ENCODE data around the gene MAPK8. TPM values are rescaled to one million over a fixed set of nuclear protein-coding genes. Genes with fewer than 3 reads are reported as not detected.

MAPK8 gene
- total RNA-seq, 1 donor from 2014 or later: 54.3 TPM

DNA sequence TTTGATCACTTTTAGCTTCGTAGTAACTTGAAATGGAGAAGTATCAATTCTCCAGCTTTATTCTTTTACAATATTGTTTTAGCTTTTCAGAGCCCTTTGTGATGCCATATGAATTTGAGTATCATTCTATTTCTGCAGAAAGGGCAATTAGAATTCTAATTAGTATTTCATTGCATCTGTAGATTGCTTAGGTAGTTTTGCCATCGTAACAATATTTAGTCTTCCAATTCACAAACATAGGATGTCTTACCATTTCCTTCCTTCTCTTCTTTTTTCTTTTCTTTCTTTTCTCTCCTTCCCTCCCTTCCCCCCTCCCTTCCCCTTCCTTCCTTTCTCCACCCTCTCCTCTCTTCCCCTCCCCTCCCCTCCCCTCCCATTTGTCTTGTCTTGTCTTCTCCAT is 105.0 kb downstream of the MAPK8 start:
- H3K27me3 ChIP-seq: no peaks in the 10 kb centered on the region
- H3K4me1 ChIP-seq: no peaks in the 10 kb centered on the region
- intact Hi-C loops (cut with DNase I): no loop called here
- DNase-seq (ENCODE audit: extremely low spot score in 2 of 2): no peak
- H3K36me3 ChIP-seq: peaks cover 0 to 24% of the 10 kb centered on the region in 2 donors
- no peak overlapping the region for H3K27ac ChIP-seq
- no peak overlapping the region for H3K4me3 ChIP-seq
- peaks cover 9% of the 10 kb centered on the region for H3K9me3 ChIP-seq
- no peak for TF ChIP-seq CTCF (IDR thresholded peaks at IDR 0.05)
- TF ChIP-seq POLR2AphosphoS5 (IDR thresholded peaks at IDR 0.05; ENCODE audit: insufficient read depth in 1 of 2, low read depth in 1 of 2): no peak
- no peak for TF ChIP-seq POLR2A (IDR thresholded peaks at IDR 0.05)

- no peak for TF ChIP-seq POLR2A (IDR thresholded peaks at IDR 0.05)
- TF ChIP-seq POLR2AphosphoS5 (IDR thresholded peaks at IDR 0.05; ENCODE audit: insufficient read depth in 1 of 2, low read depth in 1 of 2): no peak
- TF ChIP-seq CTCF (IDR thresholded peaks at IDR 0.05): no peak
- H3K27me3 ChIP-seq: no peaks in the 10 kb centered on the region
- peaks cover 0 to 24% of the 10 kb centered on the region in 2 donors for H3K36me3 ChIP-seq
- intact Hi-C loops (cut with DNase I): no loop called here
- H3K9me3 ChIP-seq: peaks cover 9% of the 10 kb centered on the region
- no peak for DNase-seq (ENCODE audit: extremely low spot score in 2 of 2)
- H3K4me3 ChIP-seq: no peak overlapping the region
- H3K27ac ChIP-seq: no peak overlapping the region
- no peaks in the 10 kb centered on the region for H3K4me1 ChIP-seq
These were observed 105.6 kb downstream of the MAPK8 start for GRCh38 chr10:48412081-48412480.

- Histone ChIP-seq H3K4me1 (no peaks in the 10 kb centered on the region), H3K4me3 (no peak overlapping the region), H3K27ac (no peak overlapping the region), H3K27me3 (no peaks in the 10 kb centered on the region), H3K36me3 (peaks cover 0 to 24% of the 10 kb centered on the region in 2 donors), H3K9me3 (peaks cover 9% of the 10 kb centered on the region)
- TF ChIP-seq POLR2A (IDR thresholded peaks at IDR 0.05) (no peak), CTCF (IDR thresholded peaks at IDR 0.05) (no peak), POLR2AphosphoS5 (IDR thresholded peaks at IDR 0.05; ENCODE audit: insufficient read depth in 1 of 2, low read depth in 1 of 2) (no peak)
- DNase-seq (ENCODE audit: extremely low spot score in 2 of 2): no peak
- intact Hi-C loops (cut with DNase I): no loop called here
These were observed 106.5 kb downstream of the MAPK8 start for GRCh38 chr10:48412933-48413332.

DNA sequence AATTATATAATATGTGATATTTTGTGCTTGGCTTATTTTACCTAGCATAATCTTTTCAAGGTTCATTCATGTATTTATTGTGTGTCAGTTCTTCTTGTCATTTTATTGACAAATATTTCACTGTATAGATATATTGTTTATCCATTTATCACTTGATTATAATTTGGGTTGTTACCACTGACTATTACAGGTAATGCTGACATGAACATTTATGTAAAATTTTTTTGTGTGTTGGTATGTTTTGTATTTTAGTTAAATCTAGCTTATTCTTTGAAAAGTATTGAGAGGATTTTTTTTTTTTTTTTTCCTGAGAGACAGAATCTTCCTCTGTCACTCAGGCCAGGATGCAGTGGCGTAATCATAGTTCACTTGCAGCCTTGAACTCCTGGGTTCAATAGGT is 107.7 kb downstream of the MAPK8 start:
- no peak overlapping the region for H3K4me3 ChIP-seq
- intact Hi-C loops (cut with DNase I): no loop called here
- no peak for TF ChIP-seq POLR2AphosphoS5 (IDR thresholded peaks at IDR 0.05; ENCODE audit: insufficient read depth in 1 of 2, low read depth in 1 of 2)
- no peak for TF ChIP-seq CTCF (IDR thresholded peaks at IDR 0.05)
- TF ChIP-seq POLR2A (IDR thresholded peaks at IDR 0.05): no peak
- no peak overlapping the region for H3K27ac ChIP-seq
- H3K36me3 ChIP-seq: peaks cover 0 to 17% of the 10 kb centered on the region in 2 donors
- no peaks in the 10 kb centered on the region for H3K27me3 ChIP-seq
- no peak for DNase-seq (ENCODE audit: extremely low spot score in 2 of 2)
- H3K9me3 ChIP-seq: peaks cover 9% of the 10 kb centered on the region
- no peaks in the 10 kb centered on the region for H3K4me1 ChIP-seq

- no peaks in the 10 kb centered on the region for H3K27me3 ChIP-seq
- H3K27ac ChIP-seq: no peak overlapping the region
- no peaks in the 10 kb centered on the region for H3K4me1 ChIP-seq
- intact Hi-C loops (cut with DNase I): no loop called here
- DNase-seq (ENCODE audit: extremely low spot score in 2 of 2): no peak
- no peak overlapping the region for H3K4me3 ChIP-seq
- H3K36me3 ChIP-seq: peaks cover 0 to 17% of the 10 kb centered on the region in 2 donors
- peaks cover 9% of the 10 kb centered on the region for H3K9me3 ChIP-seq
- TF ChIP-seq CTCF (IDR thresholded peaks at IDR 0.05): no peak
- no peak for TF ChIP-seq POLR2AphosphoS5 (IDR thresholded peaks at IDR 0.05; ENCODE audit: insufficient read depth in 1 of 2, low read depth in 1 of 2)
- TF ChIP-seq POLR2A (IDR thresholded peaks at IDR 0.05): no peak
These were observed 108.3 kb downstream of the MAPK8 start for GRCh38 chr10:48414778-48415177.
